Activated gamma-delta T cell treated with Interleukin-2 at 50 U/mL for 16 hours (primary cell): ENCODE measurements around the gene MBD4.
A peak's percentile ranks its signal among the peaks of the same experiment; 100 is the strongest.
"Not testable (repeated sequence)": the region's sequence is repeated elsewhere in the genome, so short reads cannot be mapped to it uniquely, and the experiment has no call there.

Source experiments
- DNase-seq: peaks from one replicate; pipeline ENCODE4 v3.0.0-alpha.2; 2020

Gene MBD4

GRCh38 chr3:129403450-129403849 is 36.3 kb downstream of the MBD4 start:
- no peak for DNase-seq

- DNase-seq, result no peak
Observed at GRCh38 chr3:129402616-129403015, 37.1 kb downstream of the MBD4 start.

- no peak for DNase-seq
Observed at GRCh38 chr3:129402210-129402609, 37.5 kb downstream of the MBD4 start.

- no peak for DNase-seq
Observed at GRCh38 chr3:129399895-129400357, 39.8 kb downstream of the MBD4 start.

- peak; percentile 67 for DNase-seq
Observed at GRCh38 chr3:129399145-129399894, 40.4 kb downstream of the MBD4 start.

GRCh38 chr3:129398803-129399144 is 41.0 kb downstream of the MBD4 start:
- DNase-seq, result no peak

- DNase-seq, result not testable (repeated sequence)
Observed at GRCh38 chr3:129393760-129394564, 45.8 kb downstream of the MBD4 start.

GRCh38 chr3:129393271-129393670 is 46.5 kb downstream of the MBD4 start:
- no peak for DNase-seq

- not testable (repeated sequence) for DNase-seq
Observed at GRCh38 chr3:129392106-129392887, 47.5 kb downstream of the MBD4 start.

GRCh38 chr3:129391583-129391982 is 48.2 kb downstream of the MBD4 start:
- not testable (repeated sequence) for DNase-seq

- no peak for DNase-seq
Observed at GRCh38 chr3:129389572-129389937, 50.2 kb downstream of the MBD4 start.

GRCh38 chr3:129388791-129389571 is 50.8 kb downstream of the MBD4 start:
- DNase-seq, result not testable (repeated sequence)

GRCh38 chr3:129387487-129387886 is 52.3 kb downstream of the MBD4 start:
- DNase-seq, result no peak

GRCh38 chr3:129386984-129387383 is 52.8 kb downstream of the MBD4 start:
- no peak for DNase-seq

GRCh38 chr3:129385507-129385906 is 54.2 kb downstream of the MBD4 start:
- not testable (repeated sequence) for DNase-seq

GRCh38 chr3:129384594-129385323 is 55.0 kb downstream of the MBD4 start:
- DNase-seq, result no peak

GRCh38 chr3:129384103-129384502 is 55.6 kb downstream of the MBD4 start:
- DNase-seq, result not testable (repeated sequence)

GRCh38 chr3:129383292-129383860 is 56.4 kb downstream of the MBD4 start:
- peak; percentile 35 for DNase-seq

- no peak for DNase-seq
Observed at GRCh38 chr3:129382366-129382765, 57.4 kb downstream of the MBD4 start.
